ENCODE results near the gene ERICH4.
"Not testable (repeated sequence)": the region's sequence is repeated elsewhere in the genome, so short reads cannot be mapped to it uniquely, and the experiment has no call there.

Gene ERICH4

GRCh38 chr19:41476583-41476982 is 33.6 kb downstream of the ERICH4 start:
- TF ChIP-seq, protein P1, sequence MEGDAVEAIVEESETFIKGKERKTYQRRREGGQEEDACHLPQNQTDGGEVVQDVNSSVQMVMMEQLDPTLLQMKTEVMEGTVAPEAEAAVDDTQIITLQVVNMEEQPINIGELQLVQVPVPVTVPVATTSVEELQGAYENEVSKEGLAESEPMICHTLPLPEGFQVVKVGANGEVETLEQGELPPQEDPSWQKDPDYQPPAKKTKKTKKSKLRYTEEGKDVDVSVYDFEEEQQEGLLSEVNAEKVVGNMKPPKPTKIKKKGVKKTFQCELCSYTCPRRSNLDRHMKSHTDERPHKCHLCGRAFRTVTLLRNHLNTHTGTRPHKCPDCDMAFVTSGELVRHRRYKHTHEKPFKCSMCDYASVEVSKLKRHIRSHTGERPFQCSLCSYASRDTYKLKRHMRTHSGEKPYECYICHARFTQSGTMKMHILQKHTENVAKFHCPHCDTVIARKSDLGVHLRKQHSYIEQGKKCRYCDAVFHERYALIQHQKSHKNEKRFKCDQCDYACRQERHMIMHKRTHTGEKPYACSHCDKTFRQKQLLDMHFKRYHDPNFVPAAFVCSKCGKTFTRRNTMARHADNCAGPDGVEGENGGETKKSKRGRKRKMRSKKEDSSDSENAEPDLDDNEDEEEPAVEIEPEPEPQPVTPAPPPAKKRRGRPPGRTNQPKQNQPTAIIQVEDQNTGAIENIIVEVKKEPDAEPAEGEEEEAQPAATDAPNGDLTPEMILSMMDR (IDR thresholded peaks at IDR 0.05; ENCODE audit: extremely low read depth, missing control alignments), result no peak
- DNase-seq (ENCODE audit: low spot score), result no peak

DNA sequence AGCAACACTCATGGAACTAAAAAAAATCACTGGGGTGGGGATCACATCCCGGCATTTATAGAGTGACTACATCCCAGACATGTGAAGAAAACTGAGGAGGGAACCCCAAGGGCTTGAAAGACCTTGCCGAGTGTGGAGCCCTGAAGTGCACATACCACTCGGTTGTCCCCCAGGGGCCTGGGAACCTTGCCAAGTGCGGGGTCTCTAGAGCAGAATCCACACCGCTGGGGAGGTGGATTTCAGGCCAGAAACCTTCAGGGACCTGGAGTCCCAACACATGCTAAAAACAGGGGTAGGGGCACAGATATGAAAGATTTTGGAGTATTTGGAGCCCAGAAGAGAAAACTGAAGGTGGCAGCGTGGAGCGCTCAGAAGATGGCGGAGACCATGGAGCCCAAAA is 35.2 kb downstream of the ERICH4 start:
- TF ChIP-seq, protein P1 (IDR thresholded peaks at IDR 0.05; ENCODE audit: extremely low read depth, missing control alignments), result no peak
- no peak for DNase-seq (ENCODE audit: low spot score)

DNA sequence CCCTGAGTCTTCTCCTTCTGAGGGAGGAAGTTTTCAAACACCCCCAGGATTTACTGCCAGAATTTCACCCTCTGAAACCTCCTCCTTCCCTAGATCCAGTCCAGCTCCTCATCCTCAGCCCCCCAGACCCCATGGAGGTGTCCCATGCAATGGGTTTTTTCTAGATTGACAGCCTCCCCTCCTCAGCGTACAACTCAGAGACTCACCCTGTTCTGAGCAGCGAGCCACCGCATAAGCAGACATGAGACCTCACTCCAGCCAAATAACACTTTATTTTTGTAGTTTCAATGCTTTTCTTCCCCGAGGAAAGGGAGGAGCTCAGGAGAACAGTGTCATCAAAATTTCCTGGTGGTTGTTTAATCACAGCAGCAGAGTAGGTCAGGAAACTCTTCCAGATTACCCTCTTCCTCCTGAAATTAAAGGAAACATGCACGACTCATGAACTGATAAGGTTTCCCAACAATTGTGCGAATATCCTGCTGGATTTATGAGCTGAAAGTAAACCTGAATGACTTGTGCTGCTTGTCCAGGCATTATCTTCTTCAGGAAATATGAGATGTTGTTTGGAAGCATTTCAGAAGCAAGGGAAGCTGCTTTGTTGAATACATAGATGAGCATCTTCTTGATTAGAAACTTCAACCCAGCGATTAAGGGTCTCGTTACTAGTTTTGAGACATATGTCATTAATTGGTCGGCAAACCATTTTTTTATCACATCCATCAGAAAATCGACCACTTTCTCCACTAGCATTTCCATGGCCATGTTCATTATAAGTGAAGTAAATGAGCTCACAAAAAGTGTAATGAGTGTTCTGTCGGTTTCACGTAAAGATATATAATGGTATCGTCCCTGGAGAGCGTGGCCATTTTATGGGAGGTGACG is 36.2 kb downstream of the ERICH4 start:
- DNase-seq (ENCODE audit: low spot score), result no peak
- TF ChIP-seq, protein P1 (IDR thresholded peaks at IDR 0.05; ENCODE audit: extremely low read depth, missing control alignments), result no peak

DNA sequence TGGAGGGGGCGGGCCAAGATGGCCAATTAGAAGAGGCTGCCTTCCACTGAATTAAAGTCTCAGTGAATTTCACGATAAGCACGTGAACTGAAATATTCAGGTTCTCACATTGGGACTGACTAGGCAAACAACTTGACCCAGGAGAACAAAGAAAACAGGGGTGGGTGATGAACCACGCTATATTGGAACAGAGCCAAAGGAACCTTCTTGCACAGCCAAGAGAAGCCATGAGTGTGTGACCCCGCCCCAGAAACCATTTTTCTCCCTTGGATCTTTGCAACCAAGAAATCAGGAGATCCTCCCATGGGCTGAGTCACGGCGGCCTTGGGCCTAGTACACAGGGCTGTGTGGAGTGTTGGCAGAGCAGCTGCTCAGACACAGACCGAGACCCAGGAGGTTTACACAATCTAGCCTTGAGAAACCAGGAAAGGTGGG is 36.8 kb downstream of the ERICH4 start:
- no peak for DNase-seq (ENCODE audit: low spot score)
- TF ChIP-seq, protein P1 (IDR thresholded peaks at IDR 0.05; ENCODE audit: extremely low read depth, missing control alignments), result no peak

GRCh38 chr19:41480336-41480735 is 37.4 kb downstream of the ERICH4 start:
- no peak for DNase-seq (ENCODE audit: low spot score)
- TF ChIP-seq, protein P1 (IDR thresholded peaks at IDR 0.05; ENCODE audit: extremely low read depth, missing control alignments), result no peak

GRCh38 chr19:41484822-41485221 is 41.9 kb downstream of the ERICH4 start:
- TF ChIP-seq, protein P1 (IDR thresholded peaks at IDR 0.05; ENCODE audit: extremely low read depth, missing control alignments), result no peak
- DNase-seq (ENCODE audit: low spot score), result no peak

GRCh38 chr19:41486953-41487352 is 44.0 kb downstream of the ERICH4 start:
- not testable (repeated sequence) for DNase-seq (ENCODE audit: low spot score)

DNA sequence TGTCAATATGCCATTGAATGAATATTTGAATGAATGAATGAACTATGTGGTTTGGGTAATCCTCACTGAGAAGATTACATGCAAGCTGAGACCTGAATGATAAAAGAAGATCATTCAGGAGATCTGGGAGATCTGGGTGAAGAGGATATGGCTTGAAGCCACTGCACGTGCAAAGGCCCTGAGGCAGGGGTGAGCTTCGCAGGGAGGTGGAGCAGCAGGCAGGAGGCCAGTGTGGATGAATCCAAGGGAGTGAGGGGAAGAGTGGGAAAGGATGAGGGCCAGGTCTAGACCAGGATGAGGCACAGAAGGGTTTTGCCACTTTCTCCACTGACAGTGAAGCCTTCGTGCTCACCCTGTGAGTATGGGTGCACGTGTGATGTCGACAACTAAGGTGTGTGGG is 49.9 kb downstream of the ERICH4 start:
- TF ChIP-seq, protein P1 (IDR thresholded peaks at IDR 0.05; ENCODE audit: extremely low read depth, missing control alignments), result no peak
- no peak for DNase-seq (ENCODE audit: low spot score)

All from GM20000 (cell line).